ENCODE measurements around the gene ADCYAP1.

DNA sequence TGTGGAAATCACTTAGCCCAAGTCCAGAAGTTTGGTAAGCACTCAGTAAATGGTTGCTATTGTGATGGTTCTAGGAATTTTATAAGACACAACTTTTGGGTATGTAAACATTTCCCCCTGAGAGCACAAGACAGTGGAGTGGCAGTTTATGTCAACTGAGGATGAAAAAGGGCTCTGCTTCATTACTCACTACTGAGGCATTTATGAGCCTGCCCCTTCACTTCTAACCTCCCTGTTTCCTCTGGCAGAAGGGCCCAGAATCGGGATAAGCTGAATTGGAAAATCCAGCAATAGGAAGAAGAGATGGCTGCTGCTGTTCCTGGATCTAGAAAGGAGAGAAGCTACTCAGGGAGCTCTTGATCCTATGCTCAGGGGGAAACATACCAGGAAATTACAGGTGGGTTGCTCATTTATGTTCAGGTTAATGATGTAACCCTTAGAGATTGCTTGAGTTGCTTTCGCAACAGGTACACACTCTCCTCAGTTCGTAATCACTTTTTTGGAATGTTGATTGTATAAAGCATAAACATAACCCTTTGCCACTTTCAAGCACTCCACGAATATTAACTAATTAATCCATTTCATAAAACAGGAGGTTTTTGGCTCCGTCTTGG, 46.3 kb downstream of the ADCYAP1 start:
- TF ChIP-seq, protein P1, sequence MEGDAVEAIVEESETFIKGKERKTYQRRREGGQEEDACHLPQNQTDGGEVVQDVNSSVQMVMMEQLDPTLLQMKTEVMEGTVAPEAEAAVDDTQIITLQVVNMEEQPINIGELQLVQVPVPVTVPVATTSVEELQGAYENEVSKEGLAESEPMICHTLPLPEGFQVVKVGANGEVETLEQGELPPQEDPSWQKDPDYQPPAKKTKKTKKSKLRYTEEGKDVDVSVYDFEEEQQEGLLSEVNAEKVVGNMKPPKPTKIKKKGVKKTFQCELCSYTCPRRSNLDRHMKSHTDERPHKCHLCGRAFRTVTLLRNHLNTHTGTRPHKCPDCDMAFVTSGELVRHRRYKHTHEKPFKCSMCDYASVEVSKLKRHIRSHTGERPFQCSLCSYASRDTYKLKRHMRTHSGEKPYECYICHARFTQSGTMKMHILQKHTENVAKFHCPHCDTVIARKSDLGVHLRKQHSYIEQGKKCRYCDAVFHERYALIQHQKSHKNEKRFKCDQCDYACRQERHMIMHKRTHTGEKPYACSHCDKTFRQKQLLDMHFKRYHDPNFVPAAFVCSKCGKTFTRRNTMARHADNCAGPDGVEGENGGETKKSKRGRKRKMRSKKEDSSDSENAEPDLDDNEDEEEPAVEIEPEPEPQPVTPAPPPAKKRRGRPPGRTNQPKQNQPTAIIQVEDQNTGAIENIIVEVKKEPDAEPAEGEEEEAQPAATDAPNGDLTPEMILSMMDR (IDR thresholded peaks at IDR 0.05; ENCODE audit: low read length), result no peak
- TF ChIP-seq EZH2phosphoT487 (IDR thresholded peaks at IDR 0.05; ENCODE audit: low read length), result no peak
